Bronchial epithelial cell (primary cell): Measurements from ENCODE around the gene RBM33. TPM values are rescaled to one million over a fixed set of nuclear protein-coding genes. Genes with fewer than 3 reads are reported as not detected.

ENCODE experiments used
- DNase-seq: peaks from one replicate; pipeline ENCODE4 v3.0.0-alpha.2; 2010; ENCODE audit warnings: low read depth
- FAIRE-seq: peaks from 2 replicates; lab custom pipeline; 2011; peaks lifted over from hg19 to GRCh38; lab: Jason Lieb, UNC
- H3K27me3 ChIP-seq: 2 replicates; pipeline ENCODE4 v1.5.1; 2011; ENCODE audit warnings: low read length; ENCODE audit not compliant: control insufficient read depth, insufficient read depth
- H3K36me3 ChIP-seq: 2 replicates; pipeline ENCODE4 v1.5.1; 2011; ENCODE audit warnings: low read length; ENCODE audit not compliant: control insufficient read depth, insufficient read depth
- H3K4me3 ChIP-seq: 2 replicates; pipeline ENCODE4 v1.5.1; 2011; ENCODE audit warnings: mild to moderate bottlenecking, low read depth, low read length, control low read depth
- CTCF ChIP-seq: IDR thresholded peaks from 2 replicates; pipeline ENCODE4 v1.5.1; 2011; ENCODE audit warnings: mild to moderate bottlenecking, moderate library complexity, low read length, control low read depth, inconsistent platforms; ENCODE audit not compliant: insufficient read depth, severe bottlenecking
- total RNA-seq: library from RNA; depleted of rRNA; stranded (reverse); fragments of >200 nt; gene quantifications from 2 replicates; pipeline ENCODE4 v1.2.1, GENCODE V29; 2014

The RBM33 gene
- total RNA-seq, 1 donor from 2014 or later: 17.1 TPM

- no peaks in the 10 kb centered on the region for H3K36me3 ChIP-seq
- DNase-seq (no peak), FAIRE-seq (no peak)
- H3K27me3 ChIP-seq: no peaks in the 10 kb centered on the region
- H3K4me3 ChIP-seq: no peak overlapping the region
- no peak for TF ChIP-seq CTCF
Measured at GRCh38 chr7:155791214-155791737, 146.8 kb downstream of the RBM33 start.

GRCh38 chr7:155791836-155792235 lies 147.4 kb downstream of the RBM33 start:
- no peaks in the 10 kb centered on the region for H3K27me3 ChIP-seq

DNA sequence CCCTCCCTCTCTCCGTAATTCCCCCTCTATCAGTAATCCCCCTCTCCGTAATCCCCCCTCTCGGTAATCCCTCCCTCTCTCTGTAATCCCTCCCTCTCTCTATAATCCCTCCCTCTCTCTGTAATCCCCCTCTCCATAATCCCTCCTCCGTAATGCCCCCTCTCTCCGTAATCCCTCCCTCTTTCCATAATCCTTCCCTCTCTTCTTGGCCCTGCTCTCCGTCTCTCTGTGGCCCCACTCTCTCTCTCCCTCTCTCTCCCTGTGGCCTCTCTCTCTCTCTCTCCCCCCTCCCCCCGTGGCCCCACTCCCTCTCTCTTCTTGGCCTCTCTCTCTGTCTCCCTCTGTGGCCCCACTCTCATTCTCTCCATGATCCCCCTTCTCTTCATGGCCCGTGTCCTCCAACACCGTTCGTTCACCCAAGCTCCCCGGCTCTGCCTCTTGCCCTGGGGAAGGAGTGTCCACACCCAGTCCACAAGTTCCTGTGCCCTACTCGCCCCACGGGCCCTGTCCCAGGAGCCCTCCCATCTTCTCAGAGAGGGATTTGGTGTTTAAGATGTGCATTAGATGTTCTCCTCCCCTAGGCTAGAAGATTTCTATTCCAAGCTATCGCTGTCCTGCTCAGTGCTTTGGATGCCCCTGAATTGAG lies 148.0 kb downstream of the RBM33 start:
- FAIRE-seq (no peak), DNase-seq (no peak)
- Histone ChIP-seq H3K27me3 (no peaks in the 10 kb centered on the region), H3K36me3 (no peaks in the 10 kb centered on the region), H3K4me3 (no peak overlapping the region)
- no peak for TF ChIP-seq CTCF

More at GRCh38 chr7:155791836-155792235, 147.4 kb downstream of the RBM33 start:
- DNase-seq (no peak), FAIRE-seq (peak; percentile 98)
- TF ChIP-seq CTCF: no peak
- Histone ChIP-seq H3K4me3 (no peak overlapping the region), H3K36me3 (no peaks in the 10 kb centered on the region)

DNA sequence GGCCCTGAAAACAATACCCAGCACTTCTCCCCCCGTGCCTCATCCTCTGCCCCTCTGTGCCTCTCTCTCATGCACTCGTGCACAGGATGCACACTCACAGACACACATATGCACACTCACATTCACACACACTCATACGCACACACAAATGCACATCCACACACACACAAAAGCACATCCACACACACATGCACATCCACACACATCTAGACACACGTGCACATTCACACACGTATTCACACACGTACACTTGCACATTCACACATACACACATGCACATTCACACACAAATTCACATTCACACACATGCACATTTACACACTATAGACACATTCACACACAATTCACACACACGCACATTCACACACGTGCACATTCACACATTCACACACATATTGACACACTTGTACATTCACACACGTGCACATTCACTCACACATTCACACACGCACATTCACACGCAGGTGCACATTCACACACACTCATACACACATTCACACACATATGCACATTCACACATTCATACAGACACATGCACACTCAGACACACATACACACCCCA lies 148.6 kb downstream of the RBM33 start:
- FAIRE-seq (peak; percentile 93), DNase-seq (no peak)
- H3K27me3 ChIP-seq: no peaks in the 10 kb centered on the region
- no peak overlapping the region for H3K4me3 ChIP-seq
- TF ChIP-seq CTCF: no peak
- H3K36me3 ChIP-seq: no peaks in the 10 kb centered on the region

- H3K27me3 ChIP-seq: no peaks in the 10 kb centered on the region
- no peak overlapping the region for H3K4me3 ChIP-seq
- no peaks in the 10 kb centered on the region for H3K36me3 ChIP-seq
- TF ChIP-seq CTCF: no peak
- FAIRE-seq: no peak
- DNase-seq: no peak
Measured at GRCh38 chr7:155793720-155794119, 149.3 kb downstream of the RBM33 start.
